Activated CD4-positive, alpha-beta T cell treated with anti-CD3 and anti-CD28 coated beads, Interleukin-10, Interleukin-2, amounts not matched to agents 100 ng/mL and 50 ng/mL, durations not matched to agents 16 hours and 8 hours (primary cell): ENCODE results near the gene NCK2.
"Not testable (repeated sequence)": the region's sequence is repeated elsewhere in the genome, so short reads cannot be mapped to it uniquely, and the experiment has no call there.

Source experiments
- DNase-seq: peaks from one replicate; pipeline ENCODE4 v3.0.0-alpha.2; 2020

NCK2 gene

GRCh38 chr2:105897694-105898093, 153.0 kb downstream of the NCK2 start:
- DNase-seq: not testable (repeated sequence)

GRCh38 chr2:105903051-105903674, 158.5 kb downstream of the NCK2 start:
- DNase-seq: no peak

GRCh38 chr2:105904938-105905337, 160.2 kb downstream of the NCK2 start:
- DNase-seq: peak; percentile 45

GRCh38 chr2:105906481-105906880, 161.8 kb downstream of the NCK2 start:
- no peak for DNase-seq

- DNase-seq: no peak
Observed at GRCh38 chr2:105907184-105907583, 162.5 kb downstream of the NCK2 start.

GRCh38 chr2:105909215-105909614, 164.5 kb downstream of the NCK2 start:
- no peak for DNase-seq

- no peak for DNase-seq
Observed at GRCh38 chr2:105910497-105911238, 166.0 kb downstream of the NCK2 start.

GRCh38 chr2:105911425-105911824, 166.7 kb downstream of the NCK2 start:
- no peak for DNase-seq

GRCh38 chr2:105912081-105912480, 167.4 kb downstream of the NCK2 start:
- peak; percentile 53 for DNase-seq

- no peak for DNase-seq
Observed at GRCh38 chr2:105915005-105915558, 170.4 kb downstream of the NCK2 start.

GRCh38 chr2:105917226-105917625, 172.5 kb downstream of the NCK2 start:
- no peak for DNase-seq

GRCh38 chr2:105917688-105918087, 173.0 kb downstream of the NCK2 start:
- no peak for DNase-seq

GRCh38 chr2:105919191-105919811, 174.6 kb downstream of the NCK2 start:
- DNase-seq: no peak

GRCh38 chr2:105919826-105920225, 175.1 kb downstream of the NCK2 start:
- DNase-seq: peak; percentile 30

GRCh38 chr2:105924271-105924670, 179.6 kb downstream of the NCK2 start:
- DNase-seq: no peak

- DNase-seq: no peak
Observed at GRCh38 chr2:105924932-105925331, 180.2 kb downstream of the NCK2 start.

GRCh38 chr2:105925390-105925789, 180.7 kb downstream of the NCK2 start:
- DNase-seq: no peak

- peak; percentile 52 for DNase-seq
Observed at GRCh38 chr2:105926960-105927678, 182.4 kb downstream of the NCK2 start.

GRCh38 chr2:105928086-105928485, 183.4 kb downstream of the NCK2 start:
- DNase-seq: no peak

GRCh38 chr2:105928563-105928962, 183.9 kb downstream of the NCK2 start:
- no peak for DNase-seq

GRCh38 chr2:105929516-105929915, 184.8 kb downstream of the NCK2 start:
- DNase-seq: peak; percentile 37

- DNase-seq: no peak
Observed at GRCh38 chr2:105932582-105932981, 187.9 kb downstream of the NCK2 start.

- no peak for DNase-seq
Observed at GRCh38 chr2:105933906-105934305, 189.2 kb downstream of the NCK2 start.
